SIG-M5 treated with dmso at 0.1 percent for 504 hours (cell line): Measurements from ENCODE around the gene KLHL12.

ENCODE experiments used
- DNase-seq: peaks from one replicate; lab custom pipeline; 2025; ENCODE audit not compliant: unreplicated experiment; lab: John Stamatoyannopoulos, UW

The KLHL12 gene

DNA sequence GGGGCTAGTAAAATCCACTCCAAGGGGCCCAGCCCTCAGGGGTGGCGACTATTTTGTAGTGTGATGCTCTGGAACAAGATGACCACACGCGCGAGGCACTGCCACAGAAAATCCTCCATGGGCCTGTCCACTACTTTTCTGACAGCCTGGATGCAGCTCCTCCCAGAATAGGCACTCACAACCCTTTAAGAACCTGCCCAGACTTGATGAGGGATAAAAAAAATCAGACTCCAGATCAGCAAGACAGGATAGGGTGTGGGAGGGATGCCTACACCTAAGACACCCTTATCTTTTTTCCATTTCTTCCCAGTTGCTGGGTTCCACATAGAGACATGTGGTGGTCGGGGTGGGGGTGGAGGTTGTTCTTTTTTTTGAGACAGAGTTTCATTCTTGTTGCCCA, 82.8 kb downstream of the KLHL12 start:
- DNase-seq: no peak

DNA sequence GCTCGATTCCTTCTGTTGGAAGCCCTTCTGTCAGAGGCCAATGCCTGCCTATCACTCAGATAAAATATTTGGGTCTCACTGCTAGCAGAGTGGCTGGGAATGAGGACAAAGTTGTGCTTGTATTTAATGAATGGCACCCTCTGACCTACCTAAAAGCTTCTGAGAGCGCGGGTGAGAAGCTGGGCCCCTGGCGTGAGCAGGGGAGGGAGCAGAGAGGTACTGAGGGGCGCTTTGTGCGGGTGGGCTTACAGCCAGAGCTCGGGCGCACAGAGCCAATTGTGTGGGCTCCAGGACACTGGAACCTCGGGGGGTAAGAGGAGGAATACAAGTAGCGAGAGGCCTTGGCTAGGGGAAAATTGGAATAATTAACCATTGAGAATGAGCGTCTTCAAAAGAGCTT, 84.0 kb downstream of the KLHL12 start:
- no peak for DNase-seq
